Measurements from ENCODE around the gene SRPK2.

Gene SRPK2

GRCh38 chr7:105346593-105347322 is 42.0 kb downstream of the SRPK2 start:
- Histone ChIP-seq H3K4me1 (ENCODE audit: insufficient read depth, poor library complexity, severe bottlenecking) (no peaks in the 10 kb centered on the region), H3K36me3 (ENCODE audit: low read depth) (no peaks in the 10 kb centered on the region), H3K9me3 (ENCODE audit: severe bottlenecking) (no peaks in the 10 kb centered on the region), H3K4me3 (ENCODE audit: severe bottlenecking) (no peak overlapping the region), H3K27me3 (ENCODE audit: insufficient read depth, poor library complexity, severe bottlenecking) (no peaks in the 10 kb centered on the region), H3K27ac (ENCODE audit: poor library complexity, severe bottlenecking) (no peak overlapping the region)
- ATAC-seq (ENCODE audit: low read depth) (no peak), DNase-seq (ENCODE audit: low spot score) (no peak)
- TF ChIP-seq CTCF (IDR thresholded peaks at IDR 0.05; ENCODE audit: poor library complexity, severe bottlenecking), result no peak

DNA sequence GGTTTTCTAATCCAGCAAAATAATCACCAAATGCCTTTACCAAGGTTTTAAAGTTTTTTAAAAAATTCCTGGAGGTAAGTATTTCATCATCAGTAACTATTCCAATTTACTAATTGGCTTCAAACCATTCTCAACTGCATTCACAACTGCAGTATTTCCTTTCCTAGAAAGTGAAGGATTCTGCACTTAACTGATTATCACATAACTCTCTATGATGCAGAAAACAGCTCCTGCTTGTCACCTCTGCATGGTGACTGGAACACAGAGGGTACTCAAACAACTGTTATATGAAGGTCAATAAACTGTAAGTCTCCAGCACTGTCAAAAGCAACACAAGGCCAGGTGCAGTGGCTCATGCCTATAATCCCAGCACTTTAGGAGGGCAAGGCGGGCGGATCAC is 42.6 kb downstream of the SRPK2 start:
- H3K4me3 ChIP-seq (ENCODE audit: severe bottlenecking), result no peak overlapping the region
- no peak for DNase-seq (ENCODE audit: low spot score)
- TF ChIP-seq CTCF (IDR thresholded peaks at IDR 0.05; ENCODE audit: poor library complexity, severe bottlenecking), result no peak
- H3K27me3 ChIP-seq (ENCODE audit: insufficient read depth, poor library complexity, severe bottlenecking), result no peaks in the 10 kb centered on the region
- H3K27ac ChIP-seq (ENCODE audit: poor library complexity, severe bottlenecking), result no peak overlapping the region
- H3K36me3 ChIP-seq (ENCODE audit: low read depth), result no peaks in the 10 kb centered on the region
- no peak for ATAC-seq (ENCODE audit: low read depth)
- no peaks in the 10 kb centered on the region for H3K4me1 ChIP-seq (ENCODE audit: insufficient read depth, poor library complexity, severe bottlenecking)
- H3K9me3 ChIP-seq (ENCODE audit: severe bottlenecking), result no peaks in the 10 kb centered on the region

DNA sequence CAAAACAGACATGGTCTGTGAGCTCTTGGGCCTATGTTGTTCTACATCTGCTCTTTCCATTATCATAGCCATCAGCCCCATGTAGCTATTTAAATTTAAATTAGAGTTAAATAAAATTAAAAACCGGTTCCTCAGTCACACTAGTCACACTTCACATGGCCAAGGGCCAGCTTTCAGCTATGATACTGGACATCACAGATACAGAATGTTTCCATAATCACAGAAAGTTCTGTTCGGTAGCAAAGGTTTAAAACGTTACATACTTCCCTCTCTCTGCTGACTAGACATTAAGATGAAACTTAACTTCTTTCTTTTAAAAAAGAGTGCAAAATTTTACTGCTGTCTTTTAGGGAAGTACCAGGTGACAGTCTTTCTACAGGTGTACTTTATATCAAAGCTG is 43.0 kb downstream of the SRPK2 start:
- Histone ChIP-seq H3K4me3 (ENCODE audit: severe bottlenecking) (no peak overlapping the region), H3K36me3 (ENCODE audit: low read depth) (no peaks in the 10 kb centered on the region), H3K9me3 (ENCODE audit: severe bottlenecking) (no peaks in the 10 kb centered on the region), H3K27me3 (ENCODE audit: insufficient read depth, poor library complexity, severe bottlenecking) (no peaks in the 10 kb centered on the region), H3K27ac (ENCODE audit: poor library complexity, severe bottlenecking) (no peak overlapping the region), H3K4me1 (ENCODE audit: insufficient read depth, poor library complexity, severe bottlenecking) (no peaks in the 10 kb centered on the region)
- ATAC-seq (ENCODE audit: low read depth) (no peak), DNase-seq (ENCODE audit: low spot score) (no peak)
- no peak for TF ChIP-seq CTCF (IDR thresholded peaks at IDR 0.05; ENCODE audit: poor library complexity, severe bottlenecking)

DNA sequence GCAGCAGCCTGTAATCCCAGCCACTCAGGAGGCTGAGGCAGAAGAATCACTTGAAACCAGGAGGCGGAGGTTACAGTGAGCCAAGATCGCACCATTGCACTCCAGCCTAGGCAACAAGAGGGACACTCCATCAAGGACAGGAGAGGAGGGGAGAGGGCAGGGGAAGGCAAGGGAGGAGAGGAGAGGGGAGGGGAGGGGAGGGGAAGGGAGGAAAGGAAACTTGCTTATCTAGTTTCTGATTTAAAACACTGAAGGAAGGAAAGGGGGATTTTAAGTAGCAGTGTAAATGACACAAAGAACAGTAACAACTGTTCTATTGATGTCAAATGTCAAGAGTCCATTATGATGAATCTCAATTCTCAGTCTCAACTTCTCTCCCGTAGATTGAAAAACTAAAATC is 43.7 kb downstream of the SRPK2 start:
- no peaks in the 10 kb centered on the region for H3K36me3 ChIP-seq (ENCODE audit: low read depth)
- no peaks in the 10 kb centered on the region for H3K9me3 ChIP-seq (ENCODE audit: severe bottlenecking)
- H3K4me1 ChIP-seq (ENCODE audit: insufficient read depth, poor library complexity, severe bottlenecking), result no peaks in the 10 kb centered on the region
- no peak for TF ChIP-seq CTCF (IDR thresholded peaks at IDR 0.05; ENCODE audit: poor library complexity, severe bottlenecking)
- H3K27me3 ChIP-seq (ENCODE audit: insufficient read depth, poor library complexity, severe bottlenecking), result no peaks in the 10 kb centered on the region
- DNase-seq (ENCODE audit: low spot score) (no peak), ATAC-seq (ENCODE audit: low read depth) (no peak)
- no peak overlapping the region for H3K27ac ChIP-seq (ENCODE audit: poor library complexity, severe bottlenecking)
- H3K4me3 ChIP-seq (ENCODE audit: severe bottlenecking), result no peak overlapping the region
